Activated naive CD4-positive, alpha-beta T cell (primary cell): ENCODE measurements around the gene DMBT1.

Experiments used
- DNase-seq, 4 experiments: peaks; one replicate each; lab custom pipeline; 2025; lab: John Stamatoyannopoulos, UW

DMBT1 gene

DNA sequence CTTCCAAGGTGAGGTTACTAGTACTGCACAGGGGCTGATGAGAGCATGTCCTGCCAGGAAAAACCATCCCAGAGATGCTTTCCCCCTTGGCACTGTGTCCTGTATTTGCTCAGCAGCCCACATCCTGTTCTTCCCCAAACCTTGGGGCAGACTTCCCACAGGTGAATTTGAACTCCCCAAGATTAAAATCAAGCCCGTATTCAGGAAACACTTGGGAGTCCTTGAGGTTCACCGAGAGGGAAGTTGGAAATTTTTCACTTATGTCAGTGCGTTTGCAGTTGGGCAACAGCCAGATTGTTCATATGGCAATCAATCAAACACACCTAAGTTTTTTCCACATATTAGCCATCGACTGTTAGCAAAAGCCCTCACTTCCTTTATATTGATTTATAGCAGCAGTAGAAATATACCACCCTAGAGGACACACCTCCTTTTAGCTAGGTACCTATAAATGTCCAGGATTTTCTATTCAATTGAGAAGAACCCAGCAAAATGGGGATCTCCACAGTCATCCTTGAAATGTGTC, at the start of gene DMBT1:
TSS of gene DMBT1 (plus strand) at position 476 of the 526 bp plus-strand sequence. CDS start at position 493, 17 bp downstream.
- no peak for DNase-seq

DNA sequence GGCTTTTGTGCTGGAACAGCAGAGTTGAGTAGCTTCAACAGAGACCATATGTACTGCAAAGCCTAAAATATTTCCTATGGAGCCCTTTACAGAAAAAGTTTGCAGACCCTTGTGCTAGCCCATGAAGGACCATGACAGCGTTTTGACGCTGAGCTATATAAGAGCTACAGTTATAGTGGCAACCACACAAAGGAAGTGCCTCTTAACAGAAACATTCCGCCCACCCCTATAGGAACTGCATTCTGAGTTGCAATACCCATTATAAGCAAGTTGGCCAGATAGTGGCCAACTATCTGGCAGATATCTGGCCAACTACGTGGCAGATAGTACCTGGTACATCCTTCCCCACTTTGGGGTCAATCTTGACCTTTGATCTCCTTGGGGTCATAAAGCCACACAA, 47.5 kb upstream of the DMBT1 start:
- no peak for DNase-seq

DNA sequence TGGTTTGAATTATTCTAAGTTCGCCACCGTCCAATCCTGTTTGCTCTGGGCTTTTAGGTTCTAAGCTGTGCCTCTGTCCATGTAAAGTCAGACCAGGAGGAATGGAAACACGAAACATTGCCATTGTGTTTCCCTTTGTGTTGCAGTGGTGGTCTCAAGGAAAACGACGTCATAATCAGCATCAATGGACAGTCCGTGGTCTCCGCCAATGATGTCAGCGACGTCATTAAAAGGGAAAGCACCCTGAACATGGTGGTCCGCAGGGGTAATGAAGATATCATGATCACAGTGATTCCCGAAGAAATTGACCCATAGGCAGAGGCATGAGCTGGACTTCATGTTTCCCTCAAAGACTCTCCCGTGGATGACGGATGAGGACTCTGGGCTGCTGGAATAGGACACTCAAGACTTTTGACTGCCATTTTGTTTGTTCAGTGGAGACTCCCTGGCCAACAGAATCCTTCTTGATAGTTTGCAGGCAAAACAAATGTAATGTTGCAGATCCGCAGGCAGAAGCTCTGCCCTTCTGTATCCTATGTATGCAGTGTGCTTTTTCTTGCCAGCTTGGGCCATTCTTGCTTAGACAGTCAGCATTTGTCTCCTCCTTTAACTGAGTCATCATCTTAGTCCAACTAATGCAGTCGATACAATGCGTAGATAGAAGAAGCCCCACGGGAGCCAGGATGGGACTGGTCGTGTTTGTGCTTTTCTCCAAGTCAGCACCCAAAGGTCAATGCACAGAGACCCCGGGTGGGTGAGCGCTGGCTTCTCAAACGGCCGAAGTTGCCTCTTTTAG, 46.3 kb upstream of the DMBT1 start:
- no peak for DNase-seq

DNA sequence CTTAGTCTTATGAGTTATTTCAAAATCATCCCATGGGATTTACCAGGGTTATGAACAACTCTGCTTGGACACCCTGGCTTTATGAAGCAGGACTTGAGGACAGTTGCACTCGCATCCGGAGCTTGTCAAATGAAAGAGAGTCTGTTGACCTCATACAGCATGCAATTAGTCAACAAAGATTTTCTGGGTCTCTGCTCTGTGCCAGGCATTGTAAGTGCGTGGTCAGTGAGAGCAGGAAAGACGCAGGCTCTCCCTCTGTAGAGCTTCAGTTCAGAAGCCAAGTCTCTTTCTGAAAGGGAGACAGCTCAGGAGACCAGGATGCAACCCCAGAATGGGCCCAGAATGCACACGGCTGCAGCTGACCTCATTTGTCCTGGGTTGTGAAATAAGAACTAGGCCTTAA, 45.5 kb upstream of the DMBT1 start:
- no peak for DNase-seq

DNA sequence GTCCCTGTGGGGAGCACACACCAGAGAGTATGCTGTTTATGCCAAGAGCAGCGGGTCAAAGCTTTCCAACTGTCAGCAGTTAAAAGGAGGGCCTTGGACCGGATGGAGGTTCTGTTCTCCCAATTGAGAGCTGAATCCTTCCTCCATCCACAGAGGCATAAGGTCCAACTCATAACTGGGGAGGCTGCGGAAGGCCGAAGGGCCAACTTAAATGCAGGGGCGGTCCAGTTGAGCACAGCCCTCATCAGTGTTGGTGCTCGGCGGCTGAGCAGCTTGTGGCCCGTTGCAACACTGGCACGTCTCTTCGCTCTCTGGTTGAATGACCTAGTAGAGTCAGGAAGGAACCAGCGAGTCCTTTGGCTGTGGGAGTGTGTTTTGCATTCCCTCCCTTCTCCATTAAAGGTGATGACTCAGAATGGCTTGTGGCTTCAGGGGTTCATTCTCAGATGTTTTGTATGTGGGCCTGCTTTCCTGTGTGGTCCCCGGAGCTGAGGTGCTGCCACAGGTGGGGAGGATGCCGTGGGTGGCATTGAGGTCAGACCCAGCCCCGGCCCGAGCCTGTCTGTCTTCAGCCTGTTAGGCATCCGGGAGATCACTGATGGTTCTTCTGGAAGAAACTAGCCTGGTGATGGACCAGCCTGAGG, 44.8 kb upstream of the DMBT1 start:
- DNase-seq, result no peak

DNA sequence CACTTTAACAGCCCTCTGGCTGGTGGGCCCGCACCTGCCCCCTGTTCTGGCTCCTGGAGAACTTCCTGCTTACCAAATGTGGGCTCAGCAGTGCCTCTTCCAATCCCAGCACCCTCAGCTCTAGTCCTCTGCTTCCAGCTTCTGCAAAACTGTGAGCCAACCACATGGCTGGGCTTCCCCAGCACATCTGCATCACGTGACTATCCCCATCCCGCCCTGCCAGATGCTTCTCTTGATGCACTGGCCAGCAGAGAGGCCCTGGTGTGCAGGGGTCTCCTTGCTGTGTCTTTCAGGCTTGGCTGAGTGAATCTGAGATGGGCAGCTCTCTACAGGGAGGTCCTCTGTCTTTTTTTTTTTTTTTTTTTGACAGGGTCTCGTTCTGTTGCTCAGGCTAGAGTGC, 43.8 kb upstream of the DMBT1 start:
- no peak for DNase-seq

DNA sequence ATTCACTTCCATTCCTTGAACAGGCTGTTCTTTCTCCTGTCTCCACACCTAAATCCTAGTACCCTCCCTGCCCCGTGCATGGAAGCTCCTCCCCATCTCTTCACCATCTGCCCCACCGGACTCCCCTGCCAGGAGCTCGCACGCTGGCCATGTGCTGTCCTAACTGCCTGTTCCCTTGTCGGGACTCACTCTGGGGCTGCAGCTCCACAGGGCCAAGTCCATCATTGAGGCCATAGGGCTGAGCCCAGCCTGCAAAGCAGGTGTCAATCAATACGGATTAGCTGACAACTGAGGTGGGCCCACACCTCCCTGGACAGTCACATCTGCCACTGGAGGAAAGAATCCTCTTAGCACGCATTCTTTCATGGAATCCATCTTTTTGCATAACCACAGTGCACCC, 41.4 kb upstream of the DMBT1 start:
- DNase-seq, result no peak

DNA sequence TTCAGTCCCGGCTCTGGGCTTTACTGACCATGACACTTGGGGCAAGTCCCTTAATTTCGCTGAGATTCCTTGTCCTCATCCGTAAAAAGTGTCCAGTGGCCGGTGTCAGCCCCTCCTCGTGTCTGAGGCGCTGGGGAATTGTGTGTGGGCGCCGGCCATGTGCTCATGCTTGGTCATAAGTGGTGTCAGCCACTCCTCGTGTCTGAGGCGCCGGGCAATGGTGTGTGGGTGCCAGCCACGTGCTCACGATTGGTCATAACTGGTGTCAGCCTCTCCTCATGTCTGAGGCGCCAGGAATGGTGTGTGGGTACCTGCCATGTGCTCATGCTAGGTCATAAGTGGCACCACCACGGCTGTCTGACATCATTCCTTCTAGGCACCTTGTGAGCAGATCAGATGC, 40.7 kb upstream of the DMBT1 start:
- no peak for DNase-seq

DNA sequence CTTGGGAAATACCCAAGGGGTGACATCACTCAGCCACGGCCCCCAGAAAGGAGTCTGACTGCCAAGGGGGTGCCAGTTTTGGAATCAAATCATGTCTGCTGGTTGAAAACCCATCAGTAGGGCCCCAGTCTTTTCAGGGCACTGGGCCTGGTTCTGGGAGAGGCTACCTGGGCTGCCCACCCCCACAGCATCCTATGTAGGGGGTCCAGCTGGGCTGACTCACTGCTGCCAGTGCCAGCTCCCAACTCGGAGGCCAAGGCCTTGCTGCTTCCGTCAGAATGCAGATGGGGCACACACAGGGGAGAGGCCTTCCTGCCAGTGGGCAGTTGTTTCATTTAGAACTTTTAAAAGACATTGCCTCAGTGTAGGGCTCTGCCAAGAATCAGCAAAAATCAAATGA, 39.5 kb upstream of the DMBT1 start:
- DNase-seq, result no peak

DNA sequence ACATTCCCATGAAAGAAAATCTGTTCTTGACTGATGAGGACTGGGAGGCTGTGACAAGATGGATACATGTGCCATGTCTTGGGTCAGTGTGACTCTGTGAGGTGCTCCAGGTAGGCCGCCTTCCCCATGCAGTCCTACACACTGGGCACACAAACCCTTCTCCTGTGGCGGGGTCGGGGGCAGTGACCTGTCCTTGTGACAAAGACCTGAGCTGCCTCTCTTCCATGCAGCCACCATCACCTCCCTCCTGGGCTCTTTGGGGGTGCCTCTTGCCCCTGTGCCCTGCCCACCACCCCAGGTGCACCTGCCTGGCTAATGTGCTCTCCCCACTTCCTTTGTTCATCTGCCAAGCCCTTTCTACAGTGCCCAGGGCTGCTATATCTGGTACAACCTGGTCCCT, 35.7 kb upstream of the DMBT1 start:
- no peak for DNase-seq

DNA sequence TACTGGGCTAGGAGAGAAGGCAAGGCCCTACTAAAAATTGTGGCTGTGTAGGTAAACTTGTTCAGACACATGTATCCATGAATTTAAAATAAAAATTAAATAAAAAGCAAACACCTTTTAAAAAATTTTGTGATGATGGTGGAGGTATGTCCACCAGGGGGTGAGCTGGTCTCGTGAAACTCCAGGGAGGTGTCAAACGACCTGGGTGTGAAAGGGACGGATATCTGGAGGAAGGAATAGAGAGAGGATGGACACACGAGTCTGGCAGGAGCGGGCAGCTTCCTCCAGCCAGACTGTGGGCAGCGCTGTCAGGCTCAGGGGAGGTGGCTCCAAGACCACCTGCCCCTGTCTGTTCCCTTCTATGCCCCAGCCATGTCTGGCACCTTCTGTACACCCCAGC, 34.8 kb upstream of the DMBT1 start:
- DNase-seq, result no peak

DNA sequence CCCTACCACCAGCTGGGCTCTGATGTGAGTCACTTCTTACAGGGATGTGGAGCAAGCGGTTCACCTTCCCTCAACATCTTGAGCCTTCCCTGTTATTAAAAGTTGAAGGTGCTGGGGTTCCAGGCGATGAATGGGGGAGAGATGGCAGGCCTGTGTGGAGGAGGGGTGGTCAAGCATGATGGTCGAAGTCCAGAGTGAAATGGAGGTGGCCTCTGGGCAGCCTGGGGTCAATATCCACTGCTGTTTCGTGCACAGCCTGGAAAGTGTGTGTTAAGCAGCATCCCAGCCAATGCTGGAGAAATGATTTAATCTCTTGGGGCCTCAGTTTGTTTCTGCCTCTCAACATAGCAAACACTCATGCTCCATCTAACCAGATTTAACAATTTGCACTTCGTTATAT, 33.7 kb upstream of the DMBT1 start:
- DNase-seq, result no peak

DNA sequence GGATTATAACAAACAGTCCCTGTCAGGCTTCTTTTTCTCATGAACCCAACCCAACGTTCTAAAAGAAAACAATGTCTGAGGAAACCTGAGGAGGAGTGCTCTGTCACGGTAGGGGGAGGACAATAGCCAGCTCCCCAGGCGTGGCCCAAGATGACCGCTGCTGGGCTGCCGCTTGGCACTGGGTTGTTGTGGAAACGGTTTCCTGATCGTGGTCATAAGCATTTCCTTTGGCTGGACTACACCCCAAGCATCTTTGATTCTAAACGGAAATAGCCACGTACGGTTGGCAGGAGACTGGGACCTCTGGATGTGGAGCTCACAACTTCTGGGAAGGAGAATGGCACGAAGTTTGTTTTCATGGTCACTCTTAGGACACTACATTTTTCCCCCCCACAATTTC, 30.4 kb upstream of the DMBT1 start:
- no peak for DNase-seq

DNA sequence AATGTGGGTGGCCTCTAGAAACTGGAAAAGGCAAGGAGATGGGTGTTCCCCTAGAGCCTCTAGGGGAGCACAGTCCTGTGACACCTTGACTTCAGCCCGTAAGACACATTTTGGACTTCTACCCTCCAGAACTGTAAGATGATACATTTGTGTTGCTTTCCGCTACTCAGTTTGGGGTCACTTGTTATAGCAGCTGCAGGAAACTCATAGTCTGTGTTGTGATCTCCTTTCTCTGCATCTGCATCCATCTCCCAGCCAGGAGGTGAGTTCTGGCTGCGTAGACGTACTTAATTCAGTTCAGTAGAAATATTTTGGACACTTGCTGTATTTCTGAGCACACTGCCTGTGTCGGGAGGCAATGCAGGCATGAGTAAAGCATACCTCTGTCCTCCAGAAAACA, 29.3 kb upstream of the DMBT1 start:
- DNase-seq, result no peak

DNA sequence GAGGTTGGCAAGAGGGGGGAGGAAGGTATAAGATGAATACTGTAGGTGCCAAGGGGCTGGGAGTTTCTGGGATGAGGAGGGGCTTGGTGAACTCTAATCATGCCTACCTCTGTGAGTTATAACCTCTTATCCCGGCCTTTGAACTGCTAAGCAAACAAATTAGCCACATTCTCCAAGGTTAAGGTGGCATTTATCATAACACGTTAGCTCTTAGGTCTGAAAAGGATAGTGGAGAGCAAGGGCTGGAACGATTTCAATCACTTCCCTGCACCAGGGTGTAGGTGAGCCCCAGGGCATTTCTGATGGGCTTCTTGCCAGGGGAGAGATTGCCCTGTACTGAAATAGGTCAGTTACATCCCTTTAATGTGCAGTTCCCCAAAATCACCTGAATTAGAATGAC, 28.6 kb upstream of the DMBT1 start:
- no peak for DNase-seq

DNA sequence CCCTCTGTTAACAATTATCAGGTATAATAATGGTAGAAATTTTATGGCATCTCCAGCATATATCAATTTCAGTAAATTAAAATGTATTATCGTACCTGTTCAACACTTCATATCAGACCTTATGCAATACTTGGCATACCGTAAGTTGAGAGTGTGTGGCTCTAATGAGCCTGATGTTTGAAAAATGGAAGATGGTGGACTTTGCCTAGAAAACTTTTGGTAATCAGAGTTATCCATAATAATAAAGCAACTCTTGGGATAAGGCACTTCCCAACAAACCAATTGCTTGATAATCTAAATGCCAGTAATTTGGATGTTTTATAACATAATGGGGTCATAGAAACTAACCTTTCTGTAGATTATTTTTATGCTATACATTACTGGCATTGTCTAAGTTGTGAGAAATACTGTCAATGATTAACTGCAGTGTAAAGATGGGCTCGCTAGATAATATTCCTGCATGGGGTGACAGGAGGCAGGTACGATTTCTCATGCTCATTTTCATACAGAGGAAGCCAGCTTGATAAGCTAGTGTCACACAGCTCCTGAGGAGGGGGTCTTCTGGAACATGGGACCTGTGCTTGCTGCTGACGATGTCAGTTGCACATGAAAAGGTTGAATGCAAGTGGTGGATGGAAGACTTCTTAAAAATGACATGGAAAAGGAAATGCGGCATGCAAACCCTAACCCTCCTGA, 27.8 kb upstream of the DMBT1 start:
- DNase-seq, result no peak

DNA sequence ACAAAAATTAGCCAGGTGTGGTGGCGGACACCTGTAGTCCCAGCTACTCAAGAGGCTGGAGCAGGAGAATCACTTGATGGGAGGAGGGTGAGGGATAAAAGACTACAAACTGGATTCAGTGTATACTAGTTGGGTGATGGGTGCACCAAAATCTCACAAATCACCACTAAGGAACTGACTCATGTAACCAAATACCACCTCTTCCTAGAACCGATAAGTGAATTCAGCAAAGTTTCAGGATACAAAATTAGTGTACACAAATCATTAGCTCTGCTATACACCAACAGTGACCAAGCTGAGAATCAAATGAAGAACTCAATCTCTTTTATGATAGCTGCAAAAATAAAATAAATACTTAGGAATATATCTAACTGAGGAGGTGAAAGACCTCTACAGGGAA, 23.0 kb upstream of the DMBT1 start:
- no peak for DNase-seq

DNA sequence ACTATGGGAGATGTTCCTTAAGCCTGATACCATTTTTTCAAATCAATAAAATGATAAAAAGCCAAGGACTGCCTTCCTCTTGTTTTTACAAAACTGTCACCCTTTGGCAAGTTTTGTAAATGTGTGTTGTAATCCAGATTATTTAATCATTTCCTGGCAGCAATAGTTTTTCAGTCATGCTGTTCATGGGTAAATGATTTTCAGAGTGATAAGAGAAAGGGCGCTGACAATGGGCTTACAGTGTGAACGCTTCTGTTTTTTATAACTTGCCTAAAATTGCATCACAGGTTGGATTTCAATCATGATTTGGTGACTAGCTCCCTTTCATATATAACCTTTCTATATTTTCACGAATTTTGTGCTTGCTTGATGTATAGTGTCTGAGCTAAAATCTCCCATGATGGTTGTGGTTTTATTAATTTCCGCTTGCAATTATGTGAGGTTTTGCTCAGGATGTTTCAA, 19.0 kb upstream of the DMBT1 start:
- DNase-seq, result no peak

DNA sequence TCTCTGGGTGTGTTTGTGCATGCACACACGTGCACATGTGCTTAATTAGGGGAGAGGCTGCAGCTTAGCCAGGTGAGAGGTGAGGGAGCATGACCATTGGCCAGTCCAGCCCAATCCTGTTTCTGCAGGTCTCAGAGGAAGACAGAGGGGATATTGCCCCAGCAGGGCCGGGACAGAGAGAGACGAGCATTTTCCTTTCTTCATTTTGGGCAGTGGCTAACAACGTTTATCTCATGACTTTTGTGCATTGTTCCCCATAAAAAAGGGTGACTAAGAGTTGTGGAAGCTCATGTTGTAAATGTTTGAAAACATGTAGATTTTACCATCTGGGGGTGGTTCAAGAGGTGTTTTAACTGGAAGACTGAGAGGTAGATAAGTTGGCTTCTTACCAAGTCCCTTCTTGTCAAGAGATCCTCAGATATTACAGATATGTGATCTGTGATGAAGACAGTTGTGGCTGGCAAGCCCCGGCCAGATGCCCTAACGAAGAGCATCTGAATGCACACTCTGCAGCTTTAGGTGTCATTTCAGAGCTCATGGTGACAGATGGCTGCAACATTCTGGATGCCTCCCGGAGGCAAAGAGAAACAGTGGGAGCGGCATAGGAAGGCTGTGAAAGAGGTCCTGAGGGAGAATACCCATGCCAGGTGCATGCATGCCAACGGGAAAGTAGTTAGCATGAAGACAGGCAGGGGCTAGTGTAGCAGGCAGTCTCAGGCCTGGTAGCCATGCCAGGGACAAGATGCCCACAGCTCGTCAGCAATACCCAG, 16.7 kb upstream of the DMBT1 start:
- no peak for DNase-seq

DNA sequence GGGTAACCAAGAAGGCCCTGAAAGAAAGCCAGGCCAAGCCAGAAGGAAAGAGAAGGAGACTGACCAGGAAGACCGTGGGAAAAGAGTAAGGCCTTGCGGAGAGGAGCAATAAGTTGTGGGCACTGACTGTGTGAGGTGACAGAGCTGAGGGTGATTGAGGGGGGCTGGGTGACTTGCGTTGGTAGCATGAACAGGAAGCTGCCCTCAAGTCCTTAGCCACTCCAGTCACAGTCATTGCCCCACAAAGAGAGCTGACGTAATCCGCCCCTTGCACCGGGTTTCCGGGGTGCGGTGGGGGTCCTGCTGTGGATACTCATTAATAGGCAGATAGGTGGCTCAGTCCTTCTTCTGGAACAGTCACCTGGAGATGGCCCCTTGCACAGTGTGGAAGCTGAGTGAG, 16.1 kb upstream of the DMBT1 start:
- no peak for DNase-seq

DNA sequence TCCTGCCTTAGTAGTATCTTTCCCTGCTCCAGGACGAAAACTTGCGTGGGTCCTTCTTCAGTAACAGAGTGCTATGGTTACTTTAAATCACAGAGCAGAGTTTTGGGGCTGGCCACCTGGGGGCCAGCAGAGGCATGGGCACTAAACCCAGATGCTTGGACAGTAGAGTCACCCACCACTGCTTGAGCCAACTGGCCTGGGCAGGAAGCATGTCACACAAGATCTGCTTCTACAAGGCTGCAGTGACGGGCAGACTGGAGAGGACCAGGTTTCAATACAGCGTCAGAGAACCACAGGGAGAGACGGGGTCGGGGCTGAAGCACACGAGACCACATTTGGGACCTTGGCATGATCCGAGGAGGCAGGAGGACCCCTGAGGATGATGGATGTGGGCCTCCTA, 14.3 kb upstream of the DMBT1 start:
- DNase-seq, result no peak

DNA sequence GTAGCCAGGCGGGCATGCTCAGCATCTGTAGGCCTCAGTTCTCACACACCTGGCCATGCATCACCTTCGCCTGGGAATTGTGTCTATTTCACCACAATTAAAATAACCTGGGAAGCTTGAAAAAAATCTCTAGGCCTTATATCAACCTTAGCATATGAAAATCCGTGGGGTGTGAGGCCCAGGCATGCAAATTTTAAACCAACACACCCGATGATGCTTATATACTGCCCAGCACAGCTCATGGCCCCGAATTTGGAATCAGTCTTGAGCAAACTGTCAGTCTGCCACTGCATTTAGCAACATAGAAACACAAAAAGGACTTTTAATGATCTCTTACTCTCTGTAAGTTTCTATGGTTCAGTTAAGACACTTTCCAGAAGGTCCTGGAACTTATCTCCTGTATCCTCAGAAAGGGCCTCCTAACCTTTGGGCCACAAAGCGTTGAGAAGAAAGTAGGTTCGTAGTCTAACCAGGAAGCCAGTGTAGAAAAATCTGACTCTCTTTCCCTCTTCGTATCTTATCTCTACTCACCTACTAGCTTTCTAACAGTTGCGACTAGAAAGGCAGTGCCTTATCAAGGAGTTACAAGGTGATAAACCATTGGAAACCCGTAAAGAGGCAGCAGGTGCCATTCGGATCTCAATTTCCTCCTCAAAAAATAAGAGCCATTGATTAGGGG, 12.0 kb upstream of the DMBT1 start:
- DNase-seq, result no peak
